ENCODE measurements around the gene RPL13A.

Gene RPL13A

GRCh38 chr19:49491804-49492572 lies 4.6 kb downstream of the RPL13A start:
- no peak for DNase-seq (ENCODE audit: low read depth in 1 of 2, low spot score in 1 of 2)
- TF ChIP-seq JUND (IDR thresholded peaks at IDR 0.05; ENCODE audit: low read depth): no peak
- in situ Hi-C loops (cut with HindIII; ENCODE audit: low pct_unique_long_range_greater_than_20kb, low sequenced_read_pairs): no loop called here

- peak in 1 of 2 experiments; percentile 58 for DNase-seq (ENCODE audit: low read depth in 1 of 2, low spot score in 1 of 2)
- TF ChIP-seq JUND (IDR thresholded peaks at IDR 0.05; ENCODE audit: low read depth): peak; percentile 25; the same call in 1 of the 2 replicates
- in situ Hi-C loops (cut with HindIII; ENCODE audit: low pct_unique_long_range_greater_than_20kb, low sequenced_read_pairs): no loop called here
These were observed 5.4 kb downstream of the RPL13A start for GRCh38 chr19:49492573-49493405.

GRCh38 chr19:49496574-49497008 lies 9.2 kb downstream of the RPL13A start:
- in situ Hi-C loops (cut with HindIII; ENCODE audit: low pct_unique_long_range_greater_than_20kb, low sequenced_read_pairs): no loop called here
- no peak for TF ChIP-seq JUND (IDR thresholded peaks at IDR 0.05; ENCODE audit: low read depth)
- DNase-seq (ENCODE audit: low read depth in 1 of 2, low spot score in 1 of 2): no peak

- in situ Hi-C loops (cut with HindIII; ENCODE audit: low pct_unique_long_range_greater_than_20kb, low sequenced_read_pairs): no loop called here
These were observed 9.8 kb downstream of the RPL13A start for GRCh38 chr19:49497047-49497788.

GRCh38 chr19:49497789-49498103 lies 10.3 kb downstream of the RPL13A start:
- no peak for DNase-seq (ENCODE audit: low read depth in 1 of 2, low spot score in 1 of 2)
- in situ Hi-C loops (cut with HindIII; ENCODE audit: low pct_unique_long_range_greater_than_20kb, low sequenced_read_pairs): no loop called here
- TF ChIP-seq JUND (IDR thresholded peaks at IDR 0.05; ENCODE audit: low read depth): no peak

More at GRCh38 chr19:49497047-49497788, 9.8 kb downstream of the RPL13A start:
- DNase-seq (ENCODE audit: low read depth in 1 of 2, low spot score in 1 of 2): no peak
- TF ChIP-seq JUND (IDR thresholded peaks at IDR 0.05; ENCODE audit: low read depth): no peak

- DNase-seq (ENCODE audit: low read depth in 1 of 2, low spot score in 1 of 2): no peak
- TF ChIP-seq JUND (IDR thresholded peaks at IDR 0.05; ENCODE audit: low read depth): no peak
- in situ Hi-C loops (cut with HindIII; ENCODE audit: low pct_unique_long_range_greater_than_20kb, low sequenced_read_pairs): no loop called here
These were observed 11.1 kb downstream of the RPL13A start for GRCh38 chr19:49498475-49498874.

GRCh38 chr19:49499030-49499670 lies 11.7 kb downstream of the RPL13A start:
- in situ Hi-C loops (cut with HindIII; ENCODE audit: low pct_unique_long_range_greater_than_20kb, low sequenced_read_pairs): no loop called here
- no peak for TF ChIP-seq JUND (IDR thresholded peaks at IDR 0.05; ENCODE audit: low read depth)
- no peak for DNase-seq (ENCODE audit: low read depth in 1 of 2, low spot score in 1 of 2)

- peak; percentile 30 to 82 for DNase-seq (ENCODE audit: low read depth in 1 of 2, low spot score in 1 of 2)
- in situ Hi-C loops (cut with HindIII; ENCODE audit: low pct_unique_long_range_greater_than_20kb, low sequenced_read_pairs): no loop called here
- TF ChIP-seq JUND (IDR thresholded peaks at IDR 0.05; ENCODE audit: low read depth): no peak
These were observed 15.6 kb downstream of the RPL13A start for GRCh38 chr19:49502866-49503581.

GRCh38 chr19:49503582-49503962 lies 16.2 kb downstream of the RPL13A start:
- no peak for DNase-seq (ENCODE audit: low read depth in 1 of 2, low spot score in 1 of 2)
- in situ Hi-C loops (cut with HindIII; ENCODE audit: low pct_unique_long_range_greater_than_20kb, low sequenced_read_pairs): no loop called here
- TF ChIP-seq JUND (IDR thresholded peaks at IDR 0.05; ENCODE audit: low read depth): no peak

- in situ Hi-C loops (cut with HindIII; ENCODE audit: low pct_unique_long_range_greater_than_20kb, low sequenced_read_pairs): no loop called here
- no peak for TF ChIP-seq JUND (IDR thresholded peaks at IDR 0.05; ENCODE audit: low read depth)
- peak; percentile 33 to 76 for DNase-seq (ENCODE audit: low read depth in 1 of 2, low spot score in 1 of 2)
These were observed 19.2 kb downstream of the RPL13A start for GRCh38 chr19:49506575-49507105.

- no peak for DNase-seq (ENCODE audit: low read depth in 1 of 2, low spot score in 1 of 2)
- no peak for TF ChIP-seq JUND (IDR thresholded peaks at IDR 0.05; ENCODE audit: low read depth)
- in situ Hi-C loops (cut with HindIII; ENCODE audit: low pct_unique_long_range_greater_than_20kb, low sequenced_read_pairs): no loop called here
These were observed 20.5 kb downstream of the RPL13A start for GRCh38 chr19:49507803-49508494.
